GM12873 (cell line): ENCODE data around the gene PDGFD.
A peak's percentile ranks its signal among the peaks of the same experiment; 100 is the strongest.

Experiments
- CTCF ChIP-seq: IDR thresholded peaks from 2 replicates; pipeline ENCODE4 v1.5.1; 2012; ENCODE audit warnings: low read depth, mild to moderate bottlenecking, moderate library complexity, low read length, control low read depth; ENCODE audit not compliant: insufficient read depth; ENCODE audit errors: missing control alignments

The PDGFD gene

GRCh38 chr11:103928802-103929161 is 235.2 kb downstream of the PDGFD start:
- TF ChIP-seq CTCF: no peak

DNA sequence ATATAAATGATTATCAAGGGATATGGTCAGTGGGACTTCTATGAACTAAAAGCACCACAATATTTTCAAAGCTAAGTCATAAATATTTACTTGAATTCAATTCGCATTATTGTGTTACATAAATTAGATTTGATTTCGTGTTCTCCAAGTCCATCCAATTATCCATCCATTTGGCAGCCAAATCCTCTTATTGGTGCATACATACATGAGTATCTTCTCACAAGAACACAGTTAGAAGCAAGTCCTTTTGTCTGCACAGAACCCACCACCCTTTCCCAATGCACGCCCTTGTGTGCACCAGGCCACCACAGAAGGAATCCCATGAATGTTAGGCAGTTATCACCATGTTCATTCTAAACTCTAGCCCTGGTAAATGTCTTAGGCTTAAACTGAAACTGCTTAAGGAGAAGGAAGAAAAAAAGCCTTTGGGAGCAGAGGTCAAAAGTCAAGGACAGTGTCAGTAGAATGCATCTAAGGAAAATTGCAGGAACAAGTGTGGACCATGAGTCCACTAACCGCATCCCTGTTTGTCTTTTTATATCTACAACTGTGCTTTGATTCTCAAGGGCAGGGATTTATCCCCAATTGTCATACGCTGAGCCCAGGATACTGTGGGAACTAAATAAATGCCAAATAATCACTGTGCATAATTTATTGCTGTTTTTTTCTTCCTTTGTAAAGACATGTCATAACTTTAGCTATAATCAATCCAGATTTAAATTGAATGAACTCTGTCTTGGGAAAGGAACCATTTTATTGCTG is 235.7 kb downstream of the PDGFD start:
- TF ChIP-seq CTCF: no peak

DNA sequence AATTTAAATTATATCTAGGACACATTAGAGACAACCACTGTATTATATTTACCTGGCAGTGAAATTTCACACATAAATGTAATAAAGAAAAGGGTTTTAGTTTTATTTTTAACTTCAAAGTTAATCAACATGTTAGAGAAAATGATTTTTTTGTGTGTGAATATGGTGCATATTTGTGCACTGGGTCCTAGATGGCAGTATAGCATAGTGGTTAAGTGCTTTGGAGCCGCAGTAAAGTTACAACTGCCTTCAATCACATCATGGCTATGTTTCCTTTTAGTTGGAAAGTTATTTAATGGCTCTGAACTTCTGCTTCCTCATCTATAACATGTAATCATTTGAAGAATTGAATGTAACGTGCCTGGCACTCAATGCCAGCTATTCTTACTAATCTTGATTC is 236.4 kb downstream of the PDGFD start:
- TF ChIP-seq CTCF: peak; percentile 57

DNA sequence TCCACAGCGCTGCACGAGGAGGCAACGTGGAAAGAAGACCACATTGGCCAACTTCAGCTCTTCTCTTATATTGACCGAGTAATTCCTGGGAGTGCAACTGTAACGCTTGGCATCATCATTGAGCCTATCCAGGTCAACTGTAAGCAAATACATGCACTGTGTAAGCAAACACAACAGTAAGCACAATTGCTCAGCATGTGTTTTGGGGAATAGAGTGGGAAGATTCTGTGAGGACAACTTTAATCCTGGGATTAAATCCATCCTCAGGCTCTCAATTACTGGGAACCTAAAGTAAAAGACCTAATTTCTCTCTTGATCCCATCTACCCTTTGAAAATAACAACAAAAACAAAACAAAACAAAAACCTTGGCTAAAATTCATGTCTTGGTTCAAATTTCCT is 237.0 kb downstream of the PDGFD start:
- TF ChIP-seq CTCF: no peak

DNA sequence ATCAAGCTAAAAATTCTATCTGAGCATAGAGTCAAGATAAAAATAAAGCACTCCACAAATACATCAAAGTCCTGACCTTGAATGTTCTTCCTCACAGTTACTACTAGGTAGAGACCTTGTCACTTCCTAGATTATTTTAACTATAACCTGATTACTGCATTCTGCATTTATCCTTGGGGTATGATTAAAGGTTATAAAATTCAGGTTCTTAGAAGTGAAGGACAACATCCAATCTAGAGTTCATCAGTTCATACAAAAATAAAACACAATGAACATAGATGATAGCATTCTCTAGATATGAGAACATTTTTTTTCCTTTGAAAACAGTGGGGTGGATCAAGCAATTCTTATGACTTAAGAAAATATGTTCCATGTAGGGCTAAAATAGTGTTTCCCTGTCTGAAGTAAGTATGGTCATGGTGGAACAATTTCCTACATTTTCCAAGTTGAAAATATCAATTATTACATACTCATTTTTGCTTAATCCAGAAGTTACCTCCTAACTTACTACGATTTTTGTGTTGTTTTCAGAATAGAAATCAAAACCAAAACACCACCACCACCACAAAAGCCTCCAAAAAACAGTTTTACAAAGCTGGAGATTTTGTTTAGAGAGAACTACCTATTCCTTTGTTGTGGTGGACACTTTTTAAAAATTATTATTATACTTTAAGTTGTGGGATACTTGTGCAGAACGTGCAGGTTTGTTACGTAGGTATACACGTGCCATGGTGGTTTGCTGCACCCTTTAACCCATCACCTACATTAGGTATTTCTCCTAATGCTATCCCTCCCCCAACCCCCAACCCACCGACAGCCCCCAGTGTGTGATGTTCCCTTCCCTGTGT is 239.6 kb downstream of the PDGFD start:
- TF ChIP-seq CTCF: no peak

DNA sequence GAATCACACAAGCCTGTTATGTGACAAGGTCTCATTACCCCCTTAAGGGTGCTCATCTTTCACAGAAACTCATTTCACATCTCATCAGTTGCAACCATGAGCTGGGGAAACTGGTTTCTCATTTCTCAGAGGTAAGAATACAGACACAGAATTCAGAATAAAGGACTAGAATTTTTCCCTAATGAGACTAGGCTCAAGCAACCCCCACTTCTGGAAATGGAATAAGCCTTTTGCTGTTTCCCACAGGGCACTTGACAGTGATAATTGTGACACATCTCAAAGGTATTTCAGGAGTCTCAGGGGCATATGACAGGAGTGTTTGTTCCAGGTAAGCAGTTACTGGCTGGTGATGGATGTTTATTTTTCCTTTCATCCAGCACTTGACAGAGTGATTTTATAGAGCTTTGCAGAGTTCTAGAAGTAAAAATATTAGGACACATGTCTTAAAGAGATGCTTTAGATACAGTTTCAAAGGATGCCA is 240.5 kb downstream of the PDGFD start:
- no peak for TF ChIP-seq CTCF

- TF ChIP-seq CTCF: no peak
These were observed 243.0 kb downstream of the PDGFD start for GRCh38 chr11:103920933-103921332.
